Measurements from ENCODE around the gene NRAS. TPM values are rescaled to one million over a fixed set of nuclear protein-coding genes. Genes with fewer than 3 reads are reported as not detected.

NRAS gene
- total RNA-seq, 1 donor from 2014 or later: 84.0 TPM

DNA sequence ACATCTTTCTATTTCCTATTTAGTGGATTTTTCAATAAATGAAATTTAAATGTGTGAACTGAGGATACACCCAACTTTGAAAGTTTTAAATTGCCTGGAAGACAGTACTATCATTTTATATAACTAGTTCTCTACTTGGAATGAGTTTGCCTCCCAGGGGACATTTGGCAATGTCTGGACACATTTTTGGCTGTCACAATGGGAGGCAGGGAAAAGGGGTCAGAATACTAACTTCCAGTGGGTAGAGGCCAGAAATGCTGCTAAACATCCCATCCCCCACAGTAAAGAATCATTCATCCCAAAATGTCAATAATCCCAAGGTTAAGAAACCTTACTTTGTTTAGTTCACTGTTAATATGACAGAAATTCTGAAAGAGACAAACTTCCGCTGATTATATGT, 13.2 kb upstream of the NRAS start:
- FAIRE-seq (no peak), DNase-seq (ENCODE audit: low spot score in 2 of 2) (no peak)

DNA sequence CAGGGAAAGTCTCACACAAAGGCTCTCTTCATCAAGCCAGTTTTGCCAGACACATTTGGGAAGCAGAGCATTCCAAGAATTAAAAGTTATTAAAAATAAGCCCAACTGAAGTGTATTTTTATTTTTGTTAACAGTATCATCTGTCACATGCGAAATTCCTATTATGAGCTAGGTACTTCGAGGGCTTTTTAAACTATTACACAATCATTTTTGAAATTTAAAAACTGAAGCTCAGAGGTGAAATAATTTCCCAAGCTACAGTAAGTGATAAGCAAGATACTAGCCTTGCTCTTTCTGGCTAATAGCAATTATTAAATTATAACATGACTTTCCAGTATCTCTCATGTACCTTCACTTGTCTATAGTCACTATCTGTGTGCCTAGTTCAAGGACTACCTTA, 12.0 kb upstream of the NRAS start:
- FAIRE-seq (no peak), DNase-seq (ENCODE audit: low spot score in 2 of 2) (no peak)

DNA sequence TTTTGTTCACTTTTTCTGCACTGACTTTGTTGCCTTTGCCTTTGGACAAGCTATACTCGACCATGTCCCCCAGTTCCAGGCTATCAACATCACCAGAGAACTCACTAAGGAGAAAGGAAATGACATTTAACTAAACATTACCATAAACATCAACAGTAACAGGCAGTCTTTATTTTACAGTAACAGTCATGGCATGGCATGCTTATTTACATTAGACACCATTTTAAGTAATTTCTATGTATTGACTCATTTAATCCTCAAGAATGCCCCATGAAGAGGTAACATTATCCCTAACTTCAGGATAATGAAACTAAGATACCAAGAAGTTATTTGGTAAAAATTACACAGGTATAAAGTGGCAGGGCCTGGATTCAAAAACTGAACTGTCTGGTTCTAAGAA, 8.7 kb upstream of the NRAS start:
- FAIRE-seq: no peak
- DNase-seq (ENCODE audit: low spot score in 2 of 2): no peak

DNA sequence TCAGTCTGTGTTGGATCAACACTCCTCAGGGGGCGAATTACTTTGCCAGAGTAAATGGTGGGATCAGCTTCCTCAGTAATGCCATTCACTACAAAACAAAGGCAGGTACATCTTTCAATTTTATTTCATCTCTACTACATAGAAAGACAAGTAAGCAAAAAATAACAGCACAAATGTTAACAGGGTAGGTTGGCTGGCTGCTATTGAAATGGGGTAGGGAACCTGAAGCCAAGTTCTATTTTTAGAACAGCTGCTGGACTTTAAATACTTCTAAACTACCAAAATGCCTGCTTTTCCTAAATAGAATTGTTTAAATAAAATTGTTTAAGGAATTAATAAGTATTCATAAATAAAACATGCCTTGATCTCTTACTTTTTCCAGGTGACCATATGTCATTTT, 7.3 kb upstream of the NRAS start:
- FAIRE-seq (no peak), DNase-seq (ENCODE audit: low spot score in 2 of 2) (peak in 1 of 2 donors; percentile 9)

DNA sequence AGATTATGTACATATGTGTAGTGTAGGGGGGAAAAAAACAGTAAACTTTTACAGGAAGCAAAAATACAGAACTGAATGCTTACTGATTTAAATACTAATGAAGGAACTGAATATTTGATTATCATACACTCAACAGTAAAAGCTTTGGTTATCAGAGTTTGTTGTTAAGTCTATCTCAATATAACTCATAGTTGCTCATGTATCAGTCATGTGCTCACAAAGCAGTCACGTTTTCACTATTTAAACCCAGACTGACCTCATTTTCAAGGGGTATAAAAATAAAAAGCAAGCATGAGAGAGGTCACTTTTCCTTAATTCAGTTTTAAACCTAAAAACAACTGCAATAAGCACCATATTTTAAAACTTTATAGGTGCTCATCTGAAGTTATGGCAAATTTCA, 6.9 kb upstream of the NRAS start:
- no peak for DNase-seq (ENCODE audit: low spot score in 2 of 2)
- no peak for FAIRE-seq

DNA sequence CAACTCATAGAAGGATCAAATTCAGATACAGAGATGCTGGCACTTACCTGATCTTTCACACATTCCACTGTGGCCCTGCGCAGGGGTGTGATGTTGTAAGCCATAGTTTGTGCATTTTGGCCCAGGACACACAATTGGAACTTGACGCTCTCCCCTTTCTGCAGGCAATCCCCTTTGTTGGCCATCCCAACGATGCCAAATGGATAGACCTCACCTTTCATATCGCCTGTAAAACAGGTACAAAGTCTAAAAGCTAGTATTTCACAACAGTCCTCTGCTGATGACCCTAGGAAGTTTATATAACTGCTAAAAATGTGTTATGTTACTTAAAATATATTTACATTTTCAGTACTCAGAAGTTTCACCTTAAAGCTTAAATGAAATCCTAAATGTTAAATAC, 3.9 kb upstream of the NRAS start:
- FAIRE-seq (no peak), DNase-seq (ENCODE audit: low spot score in 2 of 2) (no peak)

DNA sequence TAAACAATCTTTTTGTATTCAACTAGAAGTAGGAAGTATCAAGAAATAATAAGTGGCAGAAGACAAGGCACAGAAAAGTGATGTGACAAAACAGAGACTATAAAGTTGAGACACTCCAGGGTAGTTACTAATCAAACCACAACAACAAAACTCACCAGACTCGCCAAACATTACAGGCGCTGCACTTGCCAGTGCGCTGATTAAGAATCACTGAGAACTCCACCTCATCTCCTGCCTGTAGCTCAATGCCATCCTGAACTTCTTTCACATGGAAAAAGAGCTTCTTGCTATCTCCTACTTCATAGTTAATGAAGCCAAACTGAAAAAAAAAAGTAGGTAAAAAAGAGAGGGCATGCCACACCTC, 2.8 kb upstream of the NRAS start:
- FAIRE-seq: no peak

DNA sequence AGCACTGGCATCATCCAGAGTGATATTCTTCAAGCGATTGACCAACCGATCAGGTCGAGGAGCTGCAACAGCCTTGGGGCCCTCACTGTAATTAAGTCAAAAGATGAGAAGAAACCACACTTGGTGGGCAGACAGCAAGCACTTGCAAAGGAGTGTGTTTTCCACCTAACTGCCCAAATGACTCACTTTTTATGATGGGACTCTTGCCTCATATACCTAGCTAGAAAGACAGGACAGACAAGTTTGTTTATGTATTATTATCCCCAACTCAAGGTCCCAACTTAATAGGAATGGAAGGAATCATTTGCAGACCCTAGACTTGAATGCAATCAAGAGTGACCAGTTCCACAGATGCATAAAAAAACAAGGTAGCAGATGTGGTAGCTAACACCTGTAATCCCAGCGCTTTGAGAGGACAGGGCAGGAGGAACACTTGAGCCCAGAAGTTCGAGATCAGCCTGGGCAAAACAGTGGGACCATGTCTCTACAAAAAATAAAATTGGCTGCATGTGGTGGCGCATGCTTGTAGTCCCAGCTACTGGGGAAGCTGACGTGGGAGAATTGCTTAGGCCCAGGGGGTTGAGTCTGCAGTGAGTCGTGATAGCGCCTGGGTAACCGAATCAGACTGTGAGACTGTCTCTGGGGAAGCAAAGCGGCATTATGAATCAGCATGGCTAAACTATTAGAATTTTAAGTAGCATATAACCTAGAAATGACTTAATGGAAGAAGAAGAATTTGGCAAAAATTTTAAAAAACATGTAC, 2.3 kb upstream of the NRAS start:
- DNase-seq (ENCODE audit: low spot score in 2 of 2) (no peak), FAIRE-seq (no peak)

More for the DNA sequence above, 2.8 kb upstream of the NRAS start:
- no peak for DNase-seq (ENCODE audit: low spot score in 2 of 2)

DNA sequence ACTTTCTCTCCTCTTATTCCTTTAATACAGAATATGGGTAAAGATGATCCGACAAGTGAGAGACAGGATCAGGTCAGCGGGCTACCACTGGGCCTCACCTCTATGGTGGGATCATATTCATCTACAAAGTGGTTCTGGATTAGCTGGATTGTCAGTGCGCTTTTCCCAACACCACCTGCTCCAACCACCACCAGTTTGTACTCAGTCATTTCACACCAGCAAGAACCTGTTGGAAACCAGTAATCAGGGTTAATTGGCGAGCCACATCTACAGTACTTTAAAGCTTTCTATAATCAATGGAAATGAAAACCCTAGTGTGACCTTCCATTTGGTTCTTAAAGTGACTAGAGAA, 643 bp downstream of the NRAS start:
- FAIRE-seq (no peak), DNase-seq (ENCODE audit: low spot score in 2 of 2) (no peak)

DNA sequence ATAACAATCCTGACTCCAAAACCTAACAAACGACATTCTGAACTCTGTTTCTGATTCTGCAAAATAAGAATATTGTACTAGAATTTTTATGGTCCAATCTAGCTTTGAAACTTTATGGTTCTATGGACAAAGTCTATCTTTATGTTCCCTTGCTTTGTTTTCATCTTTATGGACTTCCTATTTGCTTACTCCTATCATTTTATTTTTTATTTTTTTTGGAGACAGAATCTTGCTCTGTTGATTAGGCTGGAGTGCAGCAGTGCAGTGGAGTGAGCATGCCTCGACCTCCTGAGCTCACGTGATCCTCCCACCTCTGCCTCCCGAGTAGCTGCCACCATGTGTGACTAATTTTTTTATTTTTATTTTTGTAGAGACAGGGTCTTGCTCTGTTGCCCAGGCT, 3.6 kb downstream of the NRAS start:
- FAIRE-seq (no peak), DNase-seq (ENCODE audit: low spot score in 2 of 2) (no peak)

DNA sequence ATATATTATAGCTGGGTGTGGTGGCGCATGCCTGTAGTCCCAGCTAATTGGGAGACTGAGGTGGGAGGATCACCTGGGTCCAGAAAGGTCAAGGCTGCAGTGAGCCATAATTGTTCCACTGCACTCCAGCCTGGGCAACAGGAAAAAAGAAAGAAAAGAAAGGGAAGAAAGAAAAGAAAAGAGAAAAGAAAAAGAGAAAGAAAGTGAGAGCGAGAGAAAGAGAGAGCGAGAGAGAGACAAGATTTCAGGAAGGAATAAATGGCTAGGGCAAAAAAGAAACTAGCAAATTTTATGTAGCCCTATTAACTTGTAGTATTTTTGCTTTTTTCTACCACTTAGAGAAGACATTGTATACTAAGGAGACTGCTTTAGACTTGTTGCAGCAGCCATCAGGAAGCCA, 6.2 kb downstream of the NRAS start:
- no peak for DNase-seq (ENCODE audit: low spot score in 2 of 2)
- no peak for FAIRE-seq

DNA sequence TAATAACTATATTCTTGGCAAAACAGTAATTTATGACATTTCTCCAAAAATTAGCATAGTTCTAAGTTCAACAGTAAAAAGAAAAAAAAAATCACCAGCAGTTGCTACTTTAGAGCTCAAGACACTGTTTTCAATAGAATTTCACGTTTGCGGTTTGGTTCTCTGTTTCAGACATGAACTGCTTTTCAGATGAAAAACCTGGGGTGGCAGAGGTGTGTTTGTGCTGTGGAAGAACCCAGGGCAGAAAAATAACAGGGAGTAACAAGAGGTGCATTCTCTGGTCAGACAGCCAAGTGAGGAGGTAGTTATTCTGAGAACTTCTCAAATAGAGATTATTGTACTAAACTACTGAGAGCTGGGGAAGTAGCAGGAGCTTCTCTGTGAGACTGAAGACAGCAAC, 9.0 kb downstream of the NRAS start:
- FAIRE-seq (no peak), DNase-seq (ENCODE audit: low spot score in 2 of 2) (no peak)

DNA sequence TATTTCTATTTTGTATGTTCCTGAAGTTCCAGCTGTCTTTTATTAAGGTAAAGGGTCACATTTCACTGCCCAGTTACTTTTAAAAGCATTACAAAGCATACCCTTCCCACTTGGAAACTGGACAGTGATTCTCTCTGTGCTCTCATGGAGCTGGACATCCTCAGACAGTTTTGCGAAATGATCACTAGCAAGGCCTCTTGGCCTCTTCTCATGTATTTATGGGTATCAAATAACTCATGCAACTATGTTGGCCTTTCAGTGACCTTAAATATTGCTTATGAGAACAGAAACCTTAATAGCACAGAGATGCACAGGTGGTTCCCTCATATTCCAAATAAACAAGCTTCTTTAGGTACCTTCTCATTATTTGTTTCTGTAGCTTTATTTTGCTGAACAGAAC, 13.3 kb downstream of the NRAS start:
- FAIRE-seq (no peak), DNase-seq (ENCODE audit: low spot score in 2 of 2) (no peak)

DNA sequence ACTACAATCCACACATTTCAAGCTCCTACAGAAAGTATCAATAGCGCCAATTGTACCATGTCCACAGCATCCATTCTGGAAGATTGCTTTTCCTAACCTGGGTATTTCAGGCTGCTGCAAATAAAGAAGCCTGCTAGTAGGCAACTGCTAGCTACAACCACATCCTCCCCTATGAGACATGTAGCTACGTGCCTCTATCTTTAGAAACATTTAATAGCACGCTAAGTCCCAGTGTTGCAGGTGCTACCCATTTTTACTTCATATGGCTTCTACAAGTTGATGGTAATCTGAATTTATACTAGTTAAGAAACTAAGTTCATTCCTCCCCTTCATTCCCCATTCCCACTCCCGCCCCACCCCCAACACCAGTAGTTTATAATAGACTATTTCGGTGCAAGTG, 13.8 kb downstream of the NRAS start:
- no peak for FAIRE-seq
- no peak for DNase-seq (ENCODE audit: low spot score in 2 of 2)

DNA sequence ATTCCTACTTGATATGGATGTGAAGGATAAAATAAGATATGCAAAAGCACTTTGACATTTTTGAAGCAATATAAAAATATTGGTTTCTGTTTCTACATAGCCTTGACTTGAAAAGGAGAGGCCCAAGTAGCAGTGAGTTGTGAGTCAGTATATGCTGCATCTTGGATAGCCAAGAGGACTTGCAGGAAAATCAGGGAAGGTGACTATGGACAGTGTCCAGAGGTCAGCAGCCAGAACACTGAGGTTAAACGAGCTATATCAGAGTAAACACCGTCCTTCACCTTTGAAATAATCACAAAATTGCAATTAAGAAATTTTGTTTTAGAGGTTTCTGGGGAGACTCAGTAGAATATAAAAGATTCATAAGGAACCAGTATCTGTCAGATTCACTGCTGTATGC, 14.6 kb downstream of the NRAS start:
- DNase-seq (ENCODE audit: low spot score in 2 of 2): no peak
- no peak for FAIRE-seq

DNA sequence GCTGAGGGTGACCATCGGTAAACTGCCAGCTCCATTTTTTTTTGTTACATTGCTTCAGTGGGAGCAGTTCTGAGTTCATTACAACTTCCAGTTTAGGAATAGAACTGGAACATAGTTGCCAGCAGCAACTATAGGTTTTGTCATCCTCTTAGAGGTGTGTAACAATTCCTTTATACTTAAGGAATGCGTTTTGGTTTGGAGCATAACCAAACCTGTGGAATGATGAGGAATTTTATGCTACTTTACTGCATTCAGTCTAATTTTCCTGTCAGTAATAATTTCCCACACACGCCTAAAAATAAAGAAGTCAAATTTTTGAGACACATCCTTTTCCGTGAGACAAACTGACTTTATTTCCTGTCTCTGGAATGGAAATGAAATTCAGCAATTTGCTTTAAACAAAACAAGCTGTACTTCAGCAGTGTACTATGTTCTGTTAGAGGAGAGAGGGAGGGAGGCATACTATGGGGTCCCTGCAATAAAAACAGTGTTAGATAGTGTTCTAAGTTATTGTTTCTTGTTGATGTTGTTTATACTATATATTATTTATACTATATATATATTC, 16.5 kb downstream of the NRAS start:
- FAIRE-seq (no peak), DNase-seq (ENCODE audit: low spot score in 2 of 2) (no peak)

DNA sequence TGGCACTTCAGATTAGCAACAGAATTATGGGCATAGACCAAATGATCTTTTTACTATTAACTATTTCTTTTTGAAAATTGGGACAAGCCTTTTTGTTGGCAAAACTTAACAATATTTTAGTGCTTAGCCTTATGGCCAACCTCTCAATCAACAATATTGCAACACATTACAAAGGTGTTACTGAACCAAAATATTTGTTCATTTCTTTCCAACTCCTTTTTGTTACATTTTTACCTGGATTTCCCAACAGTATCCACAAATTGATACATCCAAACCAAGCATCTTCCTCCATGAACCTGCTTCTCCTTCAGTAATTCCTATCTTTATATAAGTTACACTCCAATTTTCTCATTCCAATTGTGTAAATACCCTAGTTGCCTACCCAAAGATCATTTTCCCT, 19.8 kb downstream of the NRAS start:
- DNase-seq (ENCODE audit: low spot score in 2 of 2): no peak
- FAIRE-seq: no peak

DNA sequence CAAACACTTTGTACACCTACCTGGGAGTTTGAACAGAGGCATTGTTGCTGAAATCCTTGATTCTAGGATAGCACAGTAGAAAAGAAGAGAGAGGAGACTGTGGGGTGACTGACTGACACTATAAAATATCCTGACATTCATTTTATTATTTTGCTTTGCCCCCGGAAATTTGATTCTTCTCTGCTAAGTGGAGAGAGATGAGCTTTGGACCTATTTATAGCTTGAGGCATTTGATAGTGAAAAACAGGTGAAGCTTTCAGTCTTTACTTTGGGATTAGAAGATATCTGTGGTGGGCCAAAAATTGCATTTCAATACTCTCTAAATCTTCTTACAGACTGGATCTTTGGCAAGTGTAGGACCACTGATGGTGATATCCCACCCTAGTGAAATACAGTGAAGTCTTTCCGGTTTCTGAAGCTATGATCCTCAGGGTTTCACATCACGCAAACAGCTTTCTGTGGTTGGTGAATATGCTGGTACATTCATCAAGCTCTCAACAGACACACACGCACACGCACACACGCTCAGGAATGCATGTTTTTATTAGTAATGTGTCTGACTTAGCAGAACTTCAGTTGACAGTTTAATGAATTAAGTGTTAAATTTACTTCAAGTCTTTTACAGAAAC, 21.0 kb downstream of the NRAS start, which contains the start of gene AMPD1:
Gene AMPD1, minus strand, starts transcription at position 117 of the 629 bp plus-strand sequence. Its CDS starts 75 bp downstream, at position 42.
- DNase-seq (ENCODE audit: low spot score in 2 of 2) (no peak), FAIRE-seq (no peak)

DNA sequence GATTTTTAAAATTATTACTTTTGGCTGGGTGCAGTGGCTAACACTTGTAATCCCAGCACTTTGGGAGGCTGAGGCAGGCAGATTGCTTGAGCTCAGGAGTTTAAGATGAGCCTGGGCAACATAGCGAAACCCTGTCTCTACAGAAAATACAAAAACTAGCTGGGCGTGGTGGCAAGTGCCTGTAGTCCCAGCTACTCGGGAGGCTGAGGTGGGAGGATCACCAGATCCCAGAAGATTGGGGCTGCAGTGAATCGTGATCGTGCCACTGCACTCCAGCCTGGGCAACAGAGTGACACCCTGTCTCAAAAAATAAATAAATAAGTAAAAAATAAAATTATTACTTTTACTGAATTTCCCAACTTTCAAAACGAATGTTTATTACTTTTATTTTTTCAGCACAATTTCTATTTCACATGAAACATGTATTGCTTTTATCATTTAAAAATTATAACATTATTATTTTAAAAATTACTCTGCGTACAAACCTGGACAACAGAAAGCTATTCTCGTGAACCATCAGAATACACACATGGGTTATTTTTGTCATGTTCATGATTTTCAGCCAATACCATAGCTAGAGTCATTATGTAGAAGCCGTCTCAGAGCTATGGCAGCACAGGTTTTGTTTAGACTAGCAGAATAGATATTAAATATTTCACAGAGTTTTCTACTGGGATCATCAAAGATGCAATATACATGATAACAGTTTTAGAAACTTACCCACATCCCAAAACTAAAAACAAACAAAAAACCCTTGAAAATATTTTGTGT, 21.8 kb downstream of the NRAS start:
- FAIRE-seq (no peak), DNase-seq (ENCODE audit: low spot score in 2 of 2) (no peak)

DNA sequence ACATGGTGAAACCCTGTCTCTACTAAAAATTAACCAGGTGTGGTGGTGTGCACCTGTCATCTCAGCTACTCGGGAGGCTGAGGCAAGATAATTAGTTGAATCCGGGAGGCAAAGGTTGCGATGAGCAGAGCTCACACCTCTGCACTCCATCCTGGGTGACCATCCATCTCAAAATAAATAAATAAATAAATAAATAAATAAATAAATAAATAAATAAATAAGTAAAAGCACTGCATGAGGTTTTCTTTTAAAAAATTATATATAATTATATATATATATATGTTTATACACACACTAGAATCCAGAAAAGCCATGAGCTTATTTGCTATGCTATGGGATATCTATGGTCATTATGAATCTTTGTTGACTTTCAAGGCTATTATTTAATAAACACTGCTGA, 23.6 kb downstream of the NRAS start:
- DNase-seq (ENCODE audit: low spot score in 2 of 2) (no peak), FAIRE-seq (no peak)

DNA sequence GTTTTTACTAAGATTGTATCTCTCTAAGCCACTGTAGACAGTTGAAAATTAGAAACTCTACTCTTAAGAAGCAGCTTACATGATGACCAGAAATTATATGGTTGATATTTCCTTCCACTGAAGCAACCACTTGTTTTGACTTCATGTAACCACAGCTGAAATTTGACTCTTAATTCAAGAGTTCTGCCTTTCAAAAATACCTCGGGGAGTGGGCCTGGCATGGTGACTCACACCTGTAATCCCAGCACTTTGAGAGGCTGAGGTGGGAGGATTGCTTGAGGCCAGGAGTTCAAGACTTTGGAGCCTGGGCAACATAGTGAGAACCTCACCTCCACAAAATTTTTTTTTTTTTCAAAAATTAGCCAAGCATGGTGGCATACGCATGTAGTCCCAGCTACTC, 25.5 kb downstream of the NRAS start:
- DNase-seq (ENCODE audit: low spot score in 2 of 2) (no peak), FAIRE-seq (no peak)

All from frontal cortex (tissue), 4 donors.